ENCODE measurements around the gene SLC25A40.

The SLC25A40 gene

GRCh38 chr7:87899255-87899654, 23.1 kb upstream of the SLC25A40 start:
- H3K36me3 ChIP-seq (ENCODE audit: control insufficient read depth, insufficient read depth, low read length): peaks cover 3% of the 10 kb centered on the region; the same call in 1 of the 2 replicates
- H3K27me3 ChIP-seq (replicated peaks; ENCODE audit: control insufficient read depth, insufficient read depth, low read length): no peaks in the 10 kb centered on the region
- no peak overlapping the region for H3K4me3 ChIP-seq (replicated peaks; ENCODE audit: low read depth, low read length)
- no peak for DNase-seq (ENCODE audit: extremely low read depth, insufficient read length)
- no peak for TF ChIP-seq CTCF (IDR thresholded peaks at IDR 0.05; ENCODE audit: insufficient read depth, low read length, poor library complexity, severe bottlenecking)

- Histone ChIP-seq H3K27me3 (replicated peaks; ENCODE audit: control insufficient read depth, insufficient read depth, low read length) (no peaks in the 10 kb centered on the region), H3K4me3 (replicated peaks; ENCODE audit: low read depth, low read length) (no peak overlapping the region), H3K36me3 (ENCODE audit: control insufficient read depth, insufficient read depth, low read length) (peaks cover 3% of the 10 kb centered on the region; the same call in 1 of the 2 replicates)
- DNase-seq (ENCODE audit: extremely low read depth, insufficient read length): no peak
- no peak for TF ChIP-seq CTCF (IDR thresholded peaks at IDR 0.05; ENCODE audit: insufficient read depth, low read length, poor library complexity, severe bottlenecking)
Measured at GRCh38 chr7:87895363-87895762, 19.2 kb upstream of the SLC25A40 start.

GRCh38 chr7:87886875-87887274, 10.7 kb upstream of the SLC25A40 start:
- Histone ChIP-seq H3K36me3 (ENCODE audit: control insufficient read depth, insufficient read depth, low read length) (peaks cover 5% of the 10 kb centered on the region), H3K4me3 (replicated peaks; ENCODE audit: low read depth, low read length) (no peak overlapping the region), H3K27me3 (replicated peaks; ENCODE audit: control insufficient read depth, insufficient read depth, low read length) (no peaks in the 10 kb centered on the region)
- no peak for DNase-seq (ENCODE audit: extremely low read depth, insufficient read length)
- TF ChIP-seq CTCF (IDR thresholded peaks at IDR 0.05; ENCODE audit: insufficient read depth, low read length, poor library complexity, severe bottlenecking): peak; percentile 19

- no peak overlapping the region for H3K4me3 ChIP-seq (replicated peaks; ENCODE audit: low read depth, low read length)
- H3K36me3 ChIP-seq (ENCODE audit: control insufficient read depth, insufficient read depth, low read length): peaks cover 5% of the 10 kb centered on the region
- no peaks in the 10 kb centered on the region for H3K27me3 ChIP-seq (replicated peaks; ENCODE audit: control insufficient read depth, insufficient read depth, low read length)
- DNase-seq (ENCODE audit: extremely low read depth, insufficient read length): no peak
- no peak for TF ChIP-seq CTCF (IDR thresholded peaks at IDR 0.05; ENCODE audit: insufficient read depth, low read length, poor library complexity, severe bottlenecking)
Measured at GRCh38 chr7:87885018-87885417, 8.9 kb upstream of the SLC25A40 start.

- H3K4me3 ChIP-seq (replicated peaks; ENCODE audit: low read depth, low read length): no peak overlapping the region
- H3K36me3 ChIP-seq (ENCODE audit: control insufficient read depth, insufficient read depth, low read length): peaks cover 1% of the 10 kb centered on the region
- no peak for DNase-seq (ENCODE audit: extremely low read depth, insufficient read length)
- H3K27me3 ChIP-seq (replicated peaks; ENCODE audit: control insufficient read depth, insufficient read depth, low read length): no peaks in the 10 kb centered on the region
- TF ChIP-seq CTCF (IDR thresholded peaks at IDR 0.05; ENCODE audit: insufficient read depth, low read length, poor library complexity, severe bottlenecking): no peak
Measured at GRCh38 chr7:87882151-87882937, 6.2 kb upstream of the SLC25A40 start.

Data from GM06990 (cell line).